HL-60 (cell line): ENCODE measurements around the gene SLC7A6.

Experiments
- DNase-seq, 2 experiments: peaks; one replicate each; pipeline ENCODE4 v3.0.0-alpha.2; 2010 to 2020; ENCODE audit warnings: low read depth in 1 of 2, low spot score in 1 of 2
- H3K27ac ChIP-seq: fragments of 250-450 bp; sonication (Bioruptor Pico); replicated peaks from 2 replicates; pipeline ENCODE4 v1.5.1; 2020; ENCODE audit warnings: mild to moderate bottlenecking, moderate library complexity
- H3K27me3 ChIP-seq: fragments of 250-450 bp; sonication (Bioruptor Pico); 2 replicates; pipeline ENCODE4 v1.5.1; 2021; ENCODE audit warnings: mild to moderate bottlenecking, moderate library complexity; ENCODE audit not compliant: insufficient read depth, poor library complexity, severe bottlenecking
- H3K4me3 ChIP-seq: replicated peaks from 2 replicates; pipeline ENCODE4 v1.5.1; 2011; ENCODE audit warnings: mild to moderate bottlenecking, control low read depth, low read length; ENCODE audit not compliant: insufficient read depth
- CTCF ChIP-seq: IDR thresholded peaks from one replicate; pipeline ENCODE4 v1.5.1; 2011; ENCODE audit warnings: low read length, control low read depth, inconsistent platforms; ENCODE audit not compliant: insufficient read depth
- GABPA ChIP-seq: IDR thresholded peaks from 2 replicates; pipeline ENCODE4 v1.6.1; 2012; ENCODE audit warnings: low read depth
- POLR2AphosphoS5 ChIP-seq: IDR thresholded peaks from 2 replicates; pipeline ENCODE4 v1.6.1; 2012; ENCODE audit warnings: low read depth
- REST ChIP-seq: IDR thresholded peaks from 2 replicates; pipeline ENCODE4 v1.6.1; 2012; ENCODE audit warnings: low read depth; ENCODE audit not compliant: insufficient replicate concordance
- SPI1 ChIP-seq: IDR thresholded peaks from 2 replicates; pipeline ENCODE4 v1.6.1; 2012; ENCODE audit warnings: low read depth, mild to moderate bottlenecking, borderline replicate concordance

Gene SLC7A6

GRCh38 chr16:68246121-68246520 is 18.2 kb upstream of the SLC7A6 start:
- Histone ChIP-seq H3K27ac (no peak overlapping the region), H3K4me3 (peak overlapping the region; percentile 98), H3K27me3 (no peaks in the 10 kb centered on the region)
- TF ChIP-seq REST: no peak
- no peak for TF ChIP-seq GABPA
- no peak for DNase-seq

GRCh38 chr16:68246666-68247065 is 17.7 kb upstream of the SLC7A6 start:
- no peak overlapping the region for H3K27ac ChIP-seq
- TF ChIP-seq SPI1: peak; percentile 29; the same call in 1 of the 2 replicates
- no peak for TF ChIP-seq POLR2AphosphoS5
- no peaks in the 10 kb centered on the region for H3K27me3 ChIP-seq
- no peak for DNase-seq
- H3K4me3 ChIP-seq: no peak overlapping the region

GRCh38 chr16:68247400-68247799 is 16.9 kb upstream of the SLC7A6 start:
- no peaks in the 10 kb centered on the region for H3K27me3 ChIP-seq
- H3K4me3 ChIP-seq: no peak overlapping the region
- DNase-seq: peak in 1 of 2 experiments; percentile 37
- peak; percentile 91 for TF ChIP-seq SPI1
- no peak for TF ChIP-seq POLR2AphosphoS5
- H3K27ac ChIP-seq: no peak overlapping the region

- no peaks in the 10 kb centered on the region for H3K27me3 ChIP-seq
- no peak for DNase-seq
- no peak overlapping the region for H3K4me3 ChIP-seq
- H3K27ac ChIP-seq: no peak overlapping the region
- TF ChIP-seq GABPA (no peak), CTCF (no peak), POLR2AphosphoS5 (no peak), SPI1 (no peak), REST (no peak)
These were observed 16.4 kb upstream of the SLC7A6 start for GRCh38 chr16:68247932-68248331.

GRCh38 chr16:68249371-68249770 is 15.0 kb upstream of the SLC7A6 start:
- no peak for DNase-seq
- Histone ChIP-seq H3K27ac (no peak overlapping the region), H3K27me3 (no peaks in the 10 kb centered on the region), H3K4me3 (no peak overlapping the region)
- TF ChIP-seq CTCF (no peak), GABPA (no peak), REST (no peak), SPI1 (no peak), POLR2AphosphoS5 (no peak)
